OCI-LY7 (cell line): ENCODE results near the gene GJA9. TPM values are rescaled to one million over a fixed set of nuclear protein-coding genes. Genes with fewer than 3 reads are reported as not detected.

Experiments
- BruUV-seq: library from RNA; stranded (reverse); fragments of 400-500 nt; replicated peaks from 2 replicates; lab custom pipeline; 2021; lab: Mats Ljungman, UMichigan
- CTCF ChIA-PET: fragments of 300-600 bp; sonication (Branson Sonifier 250); formaldehyde crosslinking; loops from one replicate; lab custom pipeline; 2022; ENCODE audit warnings: antibody characterized with exemption; ENCODE audit not compliant: unreplicated experiment; lab: Charles Lee
- POLR2A ChIA-PET: fragments of 300-600 bp; sonication (Branson Sonifier 250); formaldehyde crosslinking; loops from one replicate; lab custom pipeline; 2022; ENCODE audit warnings: antibody characterized with exemption; lab: Charles Lee
- DNase-seq: peaks from one replicate; pipeline ENCODE4 v3.0.0-alpha.2; 2015; ENCODE audit warnings: low spot score
- H2AFZ ChIP-seq: fragments of 200-600 bp; sonication (generic), shearing (Covaris generic); 2 replicates; pipeline ENCODE4 v1.6.1; 2014; ENCODE audit warnings: mild to moderate bottlenecking, antibody characterized with exemption, low read length, moderate library complexity
- H3K27ac ChIP-seq: fragments of 200-600 bp; sonication (generic); 2 replicates; pipeline ENCODE4 v1.5.1; 2014; ENCODE audit warnings: mixed run types, low read depth, mild to moderate bottlenecking, moderate library complexity, low read length, inconsistent platforms; ENCODE audit not compliant: poor library complexity, severe bottlenecking
- H3K36me3 ChIP-seq: fragments of 200-600 bp; sonication (generic); 2 replicates; pipeline ENCODE4 v1.6.1; 2014; ENCODE audit warnings: mild to moderate bottlenecking, antibody characterized with exemption, low read length, moderate library complexity, mixed read lengths; ENCODE audit not compliant: insufficient read depth
- H3K4me1 ChIP-seq: fragments of 200-600 bp; sonication (generic); 2 replicates; pipeline ENCODE4 v1.5.1; 2014; ENCODE audit warnings: mild to moderate bottlenecking, low read length; ENCODE audit not compliant: insufficient read depth, poor library complexity, severe bottlenecking
- H3K4me2 ChIP-seq: fragments of 200-600 bp; sonication (generic); 2 replicates; pipeline ENCODE4 v1.6.1; 2014; ENCODE audit warnings: mild to moderate bottlenecking, low read length
- H3K4me3 ChIP-seq: fragments of 200-600 bp; sonication (generic); 2 replicates; pipeline ENCODE4 v1.5.1; 2014; ENCODE audit warnings: mild to moderate bottlenecking, low read depth, low read length; ENCODE audit not compliant: poor library complexity, severe bottlenecking
- H3K79me2 ChIP-seq: fragments of 200-600 bp; sonication (generic); 2 replicates; pipeline ENCODE4 v1.6.1; 2016; ENCODE audit warnings: low read depth, mild to moderate bottlenecking, low read length, moderate library complexity, mixed read lengths; ENCODE audit not compliant: insufficient read depth
- H3K9me2 ChIP-seq: fragments of 200-600 bp; sonication (generic); 2 replicates; pipeline ENCODE4 v1.6.1; 2016; ENCODE audit warnings: mild to moderate bottlenecking, low read length, mixed read lengths; ENCODE audit not compliant: insufficient read depth
- H3K9me3 ChIP-seq: fragments of 200-600 bp; sonication (generic); 2 replicates; pipeline ENCODE4 v1.6.1; 2014; ENCODE audit warnings: mild to moderate bottlenecking, mixed run types, low read length, mixed read lengths
- H4K20me1 ChIP-seq: fragments of 200-600 bp; sonication (generic); 2 replicates; pipeline ENCODE4 v1.6.1; 2014; ENCODE audit warnings: mild to moderate bottlenecking, antibody characterized with exemption, low read length, moderate library complexity, mixed read lengths; ENCODE audit not compliant: insufficient read depth
- EZH2phosphoT487 ChIP-seq: fragments of 200-600 bp; sonication (generic); IDR thresholded peaks from 2 replicates; pipeline ENCODE4 v1.6.1; 2018; ENCODE audit warnings: low read depth, borderline replicate concordance, mild to moderate bottlenecking, mixed run types, antibody characterized with exemption, low read length, moderate library complexity, mixed read lengths
- intact Hi-C: fragments of 100-400 bp; cut with micrococcal nuclease; formaldehyde crosslinking; loops from one replicate; pipeline ENCODE4 v1.10.0; 2022; ENCODE audit not compliant: unreplicated experiment
- total RNA-seq, 2 experiments: library from RNA; depleted of rRNA in 1 of 2; stranded (reverse); fragments of >200 nt in 1 of 2; shearing (Covaris generic) in 1 of 2; gene quantifications; 2 replicates each; pipeline ENCODE4 v1.2.3, GENCODE V29; 2014 to 2022
- TF ChIP-seq, protein P1 (sequence below): fragments of 200-600 bp; sonication (generic); conservative IDR thresholded peaks from 2 replicates; pipeline ENCODE4 v1.5.1; 2014; ENCODE audit warnings: mild to moderate bottlenecking, antibody characterized with exemption, low read length, moderate library complexity, mixed read lengths

Gene GJA9
- total RNA-seq, 2 experiments from 2014 or later, result not detected

DNA sequence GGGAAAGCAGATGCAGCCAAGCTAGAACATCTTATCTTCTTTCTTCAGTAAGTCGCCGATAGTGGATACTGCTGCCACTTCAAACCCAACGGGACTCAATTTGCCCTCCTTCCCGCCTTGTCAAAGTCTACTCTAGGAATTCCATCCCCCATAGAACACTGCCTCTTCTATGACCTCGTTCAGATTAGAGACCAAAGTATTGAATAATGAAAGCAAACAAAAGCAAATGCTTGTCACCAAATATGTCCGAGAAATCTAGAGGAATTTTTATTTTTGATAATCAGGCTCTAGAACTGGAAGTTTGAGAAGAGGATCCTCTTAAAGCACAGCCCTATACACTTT, 21.0 kb downstream of the GJA9 start:
- H2AFZ ChIP-seq, result peak overlapping the region; percentile 97; the same call in 1 of the 2 replicates
- H3K4me1 ChIP-seq, result peaks cover 18% of the 10 kb centered on the region
- ChIA-PET CTCF (no interaction called here), POLR2A (interaction anchor here (0.6 to 1.2 kb wide), 2 partner anchors 11 to 19 kb away, joined by 3 to 5 read pairs; no protein-coding TSS in a partner anchor)
- intact Hi-C loops, result no loop called here
- peaks cover 36% of the 10 kb centered on the region for H3K36me3 ChIP-seq
- H3K27ac ChIP-seq, result no peak overlapping the region
- peak overlapping the region; percentile 92 for H3K4me2 ChIP-seq
- H3K9me3 ChIP-seq, result no peaks in the 10 kb centered on the region
- H3K79me2 ChIP-seq, result peaks cover 32% of the 10 kb centered on the region
- no peaks in the 10 kb centered on the region for H3K9me2 ChIP-seq
- TF ChIP-seq, protein P1, sequence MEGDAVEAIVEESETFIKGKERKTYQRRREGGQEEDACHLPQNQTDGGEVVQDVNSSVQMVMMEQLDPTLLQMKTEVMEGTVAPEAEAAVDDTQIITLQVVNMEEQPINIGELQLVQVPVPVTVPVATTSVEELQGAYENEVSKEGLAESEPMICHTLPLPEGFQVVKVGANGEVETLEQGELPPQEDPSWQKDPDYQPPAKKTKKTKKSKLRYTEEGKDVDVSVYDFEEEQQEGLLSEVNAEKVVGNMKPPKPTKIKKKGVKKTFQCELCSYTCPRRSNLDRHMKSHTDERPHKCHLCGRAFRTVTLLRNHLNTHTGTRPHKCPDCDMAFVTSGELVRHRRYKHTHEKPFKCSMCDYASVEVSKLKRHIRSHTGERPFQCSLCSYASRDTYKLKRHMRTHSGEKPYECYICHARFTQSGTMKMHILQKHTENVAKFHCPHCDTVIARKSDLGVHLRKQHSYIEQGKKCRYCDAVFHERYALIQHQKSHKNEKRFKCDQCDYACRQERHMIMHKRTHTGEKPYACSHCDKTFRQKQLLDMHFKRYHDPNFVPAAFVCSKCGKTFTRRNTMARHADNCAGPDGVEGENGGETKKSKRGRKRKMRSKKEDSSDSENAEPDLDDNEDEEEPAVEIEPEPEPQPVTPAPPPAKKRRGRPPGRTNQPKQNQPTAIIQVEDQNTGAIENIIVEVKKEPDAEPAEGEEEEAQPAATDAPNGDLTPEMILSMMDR, result no peak
- TF ChIP-seq EZH2phosphoT487, result no peak
- BruUV-seq, result TSS peak; percentile 62
- DNase-seq, result no peak
- H4K20me1 ChIP-seq, result 0 out of 2 replicates have a peak, but pooled peaks cover 4% of the 10 kb centered on the region
- H3K4me3 ChIP-seq, result peak overlapping the region; percentile 91

DNA sequence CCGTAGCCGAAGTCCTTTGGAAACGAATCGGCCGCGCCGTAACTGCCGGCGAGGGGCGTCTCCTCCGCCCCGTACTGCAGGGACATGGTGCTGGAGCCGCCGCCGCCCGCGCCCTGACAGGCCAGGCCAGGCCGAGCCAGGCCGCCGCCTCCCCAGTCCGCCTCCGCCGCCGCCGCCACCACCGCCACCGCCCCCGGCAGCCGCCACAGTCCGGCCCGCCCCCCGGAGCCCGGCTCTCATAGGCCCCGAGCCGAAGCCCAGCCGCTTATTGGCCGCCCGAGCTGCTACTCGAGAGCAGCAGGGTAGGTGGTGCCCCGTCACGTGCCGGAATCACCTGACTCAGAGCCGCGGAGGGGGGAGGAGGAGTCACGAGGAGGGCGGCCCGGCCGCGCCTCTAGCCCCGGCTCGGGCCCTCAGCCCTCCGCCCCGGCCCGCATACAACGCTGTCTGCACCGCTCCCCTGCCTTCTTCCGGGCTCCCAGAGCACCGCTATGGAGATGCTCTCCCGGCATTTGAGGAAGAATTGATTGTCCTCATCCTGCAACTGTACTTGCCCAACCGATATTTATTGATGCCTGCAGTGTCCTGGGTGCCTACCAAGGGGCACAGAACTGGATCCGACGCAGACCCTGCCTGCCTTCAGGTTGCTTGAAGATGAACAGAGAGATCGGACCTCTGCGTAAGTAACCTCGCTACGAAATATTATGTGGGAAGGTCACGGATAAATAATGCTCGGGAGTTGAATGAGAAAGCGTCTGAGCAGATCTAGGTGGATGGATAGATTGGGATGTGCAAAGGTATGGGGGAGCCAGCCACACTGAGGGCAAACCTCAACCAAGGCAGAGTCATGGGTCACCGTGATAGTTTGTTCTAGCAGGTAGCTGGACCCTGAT, 21.6 kb downstream of the GJA9 start, which contains the start of gene RRAGC:
TSS of gene RRAGC (minus strand) at position 212 of the 893 bp plus-strand sequence. CDS start at position 86, 126 bp downstream.
- peak within 1 kb of the TSS; percentile 91 for H3K4me3 ChIP-seq
- no TSS peak for BruUV-seq
- H3K4me2 ChIP-seq, result peak within 1 kb of the TSS; percentile 92
- H3K79me2 ChIP-seq, result peaks cover 32% of the 10 kb centered on the region
- peaks cover 35% of the 10 kb centered on the region for H3K36me3 ChIP-seq
- POLR2A ChIA-PET, result interaction anchor here (0.6 to 1.2 kb wide), 3 partner anchors 12 to 274 kb away, joined by 3 to 5 read pairs (median 4); no protein-coding TSS in a partner anchor
- no peaks in the 10 kb centered on the region for H3K9me2 ChIP-seq
- peak; percentile 98 for DNase-seq
- peaks cover 18% of the 10 kb centered on the region for H3K4me1 ChIP-seq
- intact Hi-C loops, result loop anchor here (2.0 kb wide), 1 partner anchor 13 kb away; the partner anchor contains the start of gene MYCBP
- H2AFZ ChIP-seq, result peak within 1 kb of the TSS; percentile 97
- H3K9me3 ChIP-seq, result no peaks in the 10 kb centered on the region
- 0 out of 2 replicates have a peak, but pooled peaks cover 4% of the 10 kb centered on the region for H4K20me1 ChIP-seq
- TF ChIP-seq, protein P1, result no peak
- no peak for TF ChIP-seq EZH2phosphoT487
- CTCF ChIA-PET, result no interaction called here
- peak within 1 kb of the TSS; percentile 14 for H3K27ac ChIP-seq
